H9 (cell line): ENCODE measurements around the gene HSD17B3. TPM values are rescaled to one million over a fixed set of nuclear protein-coding genes. Genes with fewer than 3 reads are reported as not detected.

Source experiments
- DNase-seq: peaks from one replicate; pipeline ENCODE4 v3.0.0-alpha.2; 2017
- H2AFZ ChIP-seq: one replicate; pipeline ENCODE4 v1.6.1; 2013; ENCODE audit warnings: mild to moderate bottlenecking, low read length, control low read depth, moderate library complexity
- H2AK5ac ChIP-seq: 2 replicates; pipeline ENCODE4 v1.6.1; 2013; ENCODE audit warnings: low read length, control low read depth, mixed read lengths; ENCODE audit not compliant: insufficient read length
- H2BK120ac ChIP-seq: one replicate; pipeline ENCODE4 v1.6.1; 2013; ENCODE audit warnings: low read depth, mild to moderate bottlenecking, low read length, control low read depth, inconsistent platforms; ENCODE audit not compliant: poor library complexity, severe bottlenecking
- H2BK12ac ChIP-seq: 2 replicates; pipeline ENCODE4 v1.6.1; 2013; ENCODE audit warnings: low read length, control low read depth, mixed read lengths, low read depth; ENCODE audit not compliant: insufficient read length
- H2BK15ac ChIP-seq: 2 replicates; pipeline ENCODE4 v1.6.1; 2013; ENCODE audit warnings: low read depth, low read length, control low read depth
- H2BK20ac ChIP-seq: one replicate; pipeline ENCODE4 v1.6.1; 2013; ENCODE audit warnings: low read depth, mild to moderate bottlenecking, low read length, control low read depth, inconsistent platforms; ENCODE audit not compliant: poor library complexity, severe bottlenecking
- H2BK5ac ChIP-seq: 2 replicates; pipeline ENCODE4 v1.6.1; 2013; ENCODE audit warnings: low read length, control low read depth, mixed read lengths; ENCODE audit not compliant: insufficient read length
- H3K14ac ChIP-seq: 2 replicates; pipeline ENCODE4 v1.6.1; 2013; ENCODE audit warnings: low read length, control low read depth; ENCODE audit not compliant: insufficient read depth
- H3K18ac ChIP-seq: 2 replicates; pipeline ENCODE4 v1.6.1; 2013; ENCODE audit warnings: low read depth, mild to moderate bottlenecking, mixed read lengths, low read length, control low read depth; ENCODE audit not compliant: insufficient read length
- H3K23ac ChIP-seq: 2 replicates; pipeline ENCODE4 v1.6.1; 2013; ENCODE audit warnings: low read length, control low read depth, mixed read lengths, low read depth; ENCODE audit not compliant: insufficient read length
- H3K23me2 ChIP-seq: 2 replicates; pipeline ENCODE4 v1.6.1; 2013; ENCODE audit warnings: low read depth, mild to moderate bottlenecking, mixed read lengths, low read length, control low read depth; ENCODE audit not compliant: insufficient read length, poor library complexity, severe bottlenecking
- H3K27ac ChIP-seq: 2 replicates; pipeline ENCODE4 v1.5.1; 2013; ENCODE audit warnings: low read length, control low read depth, mixed read lengths, low read depth; ENCODE audit not compliant: insufficient read length
- H3K27me3 ChIP-seq: 2 replicates; pipeline ENCODE4 v1.6.1; 2013; ENCODE audit warnings: low read length, control low read depth, inconsistent platforms; ENCODE audit not compliant: insufficient read depth
- H3K4ac ChIP-seq: 2 replicates; pipeline ENCODE4 v1.6.1; 2013; ENCODE audit warnings: low read depth, mild to moderate bottlenecking, control low read depth, inconsistent platforms, low read length, moderate library complexity
- H3K4me1 ChIP-seq: 2 replicates; pipeline ENCODE4 v1.6.1; 2013; ENCODE audit warnings: low read length, control low read depth, inconsistent platforms; ENCODE audit not compliant: insufficient read depth
- H3K4me2 ChIP-seq: 2 replicates; pipeline ENCODE4 v1.6.1; 2013; ENCODE audit warnings: low read length, control low read depth, mixed read lengths; ENCODE audit not compliant: insufficient read length, insufficient read depth
- H3K56ac ChIP-seq: 2 replicates; pipeline ENCODE4 v1.6.1; 2013; ENCODE audit warnings: low read depth, mild to moderate bottlenecking, mixed read lengths, low read length, control low read depth; ENCODE audit not compliant: insufficient read length
- H3K79me1 ChIP-seq: 2 replicates; pipeline ENCODE4 v1.6.1; 2013; ENCODE audit warnings: low read depth, mild to moderate bottlenecking, moderate library complexity, low read length, control low read depth, inconsistent platforms; ENCODE audit not compliant: insufficient read depth, poor library complexity, severe bottlenecking
- H3K79me2 ChIP-seq: 2 replicates; pipeline ENCODE4 v1.6.1; 2013; ENCODE audit warnings: low read length, control low read depth, inconsistent platforms; ENCODE audit not compliant: insufficient read depth
- H3K9ac ChIP-seq: 2 replicates; pipeline ENCODE4 v1.6.1; 2013; ENCODE audit warnings: low read length, control low read depth, mixed read lengths; ENCODE audit not compliant: insufficient read length; ENCODE audit errors: extremely low read depth
- H3K9me3 ChIP-seq: one replicate; pipeline ENCODE4 v1.6.1; 2013; ENCODE audit warnings: low read depth, low read length, inconsistent platforms; ENCODE audit not compliant: control insufficient read depth
- H3T11ph ChIP-seq: one replicate; pipeline ENCODE4 v1.6.1; 2013; ENCODE audit warnings: mild to moderate bottlenecking, low read length, control low read depth, inconsistent platforms
- H4K20me1 ChIP-seq: one replicate; pipeline ENCODE4 v1.6.1; 2013; ENCODE audit not compliant: control insufficient read depth, insufficient read length, insufficient read depth
- H4K5ac ChIP-seq: 2 replicates; pipeline ENCODE4 v1.6.1; 2013; ENCODE audit warnings: low read depth, mild to moderate bottlenecking, mixed read lengths, low read length, control low read depth; ENCODE audit not compliant: insufficient read length
- H4K8ac ChIP-seq: replicated peaks from 2 replicates; pipeline ENCODE4 v1.6.1; 2013; ENCODE audit warnings: low read length, control low read depth, mixed read lengths, low read depth; ENCODE audit not compliant: insufficient read length
- H4K91ac ChIP-seq: 2 replicates; pipeline ENCODE4 v1.6.1; 2013; ENCODE audit warnings: low read depth, mild to moderate bottlenecking, moderate library complexity, mixed read lengths, low read length, control low read depth; ENCODE audit not compliant: insufficient read length
- H3K27ac Mint-ChIP-seq, 3 experiments: 2 replicates in 2 of 3; 3 replicates in 1 of 3; pipeline ENCODE4 v1.8.0; 2020 to 2021; ENCODE audit warnings: mixed read lengths in 3 of 3, mild to moderate bottlenecking in 1 of 3, moderate library complexity in 1 of 3
- H3K27me3 Mint-ChIP-seq: 2 replicates; pipeline ENCODE4 v1.8.0; 2021; ENCODE audit warnings: low read depth, mild to moderate bottlenecking, moderate library complexity, mixed read lengths
- H3K36me3 Mint-ChIP-seq, 3 experiments: 2 replicates in 2 of 3; 3 replicates in 1 of 3; pipeline ENCODE4 v1.8.0; 2020 to 2021; ENCODE audit warnings: low read depth in 3 of 3, mixed read lengths in 3 of 3; ENCODE audit not compliant: insufficient read depth in 1 of 3
- H3K4me1 Mint-ChIP-seq, 2 experiments: 2 replicates each; pipeline ENCODE4 v1.8.0; 2020; ENCODE audit warnings: mixed read lengths in 2 of 2
- H3K4me3 Mint-ChIP-seq, 2 experiments: 2 replicates in 1 of 2; 3 replicates in 1 of 2; pipeline ENCODE4 v1.8.0; 2020 to 2021; ENCODE audit warnings: mild to moderate bottlenecking in 2 of 2, mixed read lengths in 2 of 2, moderate library complexity in 1 of 2
- H3K9me3 Mint-ChIP-seq, 2 experiments: 2 replicates in 1 of 2; 3 replicates in 1 of 2; pipeline ENCODE4 v1.8.0; 2020; ENCODE audit warnings: mild to moderate bottlenecking in 2 of 2, mixed read lengths in 2 of 2, moderate library complexity in 1 of 2
- WGBS: extraction: QIAGEN DNeasy Blood & Tissue Kit; methylation state at CpG from one replicate; pipeline ENCODE4 v1.1.7; 2013; ENCODE audit warnings: missing lambda C conversion rate, low lambda C conversion rate, mixed read lengths; ENCODE audit not compliant: insufficient read length; ENCODE audit errors: extremely low coverage; 5-methylcytosine and 5-hydroxymethylcytosine counted together
- total RNA-seq: library from RNA; stranded (reverse); gene quantifications from 2 replicates; pipeline ENCODE4 v1.2.1, GENCODE V29; 2021
- TF ChIP-seq, protein P1 (sequence below): fragments of 200-600 bp; sonication (generic); conservative IDR thresholded peaks from 3 replicates; pipeline ENCODE4 v1.8.0; 2021; ENCODE audit warnings: antibody characterized with exemption, mild to moderate bottlenecking

Gene HSD17B3
- total RNA-seq, 1 experiment from 2014 or later, result not detected

DNA sequence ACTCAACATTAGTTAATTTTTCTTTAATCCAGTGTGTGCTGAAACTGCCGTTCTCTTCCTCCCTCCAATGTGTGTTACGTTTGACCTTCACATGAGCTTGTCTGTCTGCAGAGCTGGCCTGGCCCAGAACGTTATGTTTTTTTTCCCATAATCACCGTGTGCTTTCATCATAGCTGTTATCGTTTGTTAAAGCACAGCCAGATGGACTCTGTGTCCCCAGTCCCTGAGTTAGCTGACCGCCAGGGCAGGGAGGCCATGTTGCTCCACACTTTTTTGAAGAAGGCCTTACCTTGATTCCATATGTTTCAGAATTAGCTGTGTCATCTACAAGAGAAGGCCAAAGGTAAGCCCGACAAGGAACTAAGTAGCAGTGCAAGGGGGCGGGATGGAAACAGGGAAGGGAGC is 55.7 kb downstream of the HSD17B3 start:
- H3K4ac ChIP-seq, result no peak overlapping the region
- H3K9me3 Mint-ChIP-seq, result no peaks in the 10 kb centered on the region; a peak in 1 of 5 replicates
- H2AFZ ChIP-seq, result no peak overlapping the region
- H3K4me3 Mint-ChIP-seq, result no peak overlapping the region
- peaks cover 0 to 3% of the 10 kb centered on the region in 2 experiments; a peak in 1 of 4 replicates for H3K4me1 Mint-ChIP-seq
- H2BK15ac ChIP-seq, result no peak overlapping the region
- no peak overlapping the region for H3K27ac Mint-ChIP-seq
- no peak overlapping the region for H3T11ph ChIP-seq
- no peak overlapping the region for H3K14ac ChIP-seq
- no peak overlapping the region for H2BK5ac ChIP-seq
- H3K9me3 ChIP-seq, result no peaks in the 10 kb centered on the region
- no peaks in the 10 kb centered on the region for H3K23me2 ChIP-seq
- H3K27me3 Mint-ChIP-seq, result peaks cover 1% of the 10 kb centered on the region
- no peaks in the 10 kb centered on the region for H4K20me1 ChIP-seq
- no peak overlapping the region for H2BK12ac ChIP-seq
- no CpG with 5 or more reads among the region's 8 CpGs for WGBS
- no peak overlapping the region for H3K56ac ChIP-seq
- H3K27me3 ChIP-seq, result no peaks in the 10 kb centered on the region
- no peak overlapping the region for H3K4me2 ChIP-seq
- no peaks in the 10 kb centered on the region for H3K36me3 Mint-ChIP-seq
- DNase-seq, result no peak
- no peak overlapping the region for H3K27ac ChIP-seq
- H3K23ac ChIP-seq, result no peak overlapping the region
- TF ChIP-seq, protein P1, sequence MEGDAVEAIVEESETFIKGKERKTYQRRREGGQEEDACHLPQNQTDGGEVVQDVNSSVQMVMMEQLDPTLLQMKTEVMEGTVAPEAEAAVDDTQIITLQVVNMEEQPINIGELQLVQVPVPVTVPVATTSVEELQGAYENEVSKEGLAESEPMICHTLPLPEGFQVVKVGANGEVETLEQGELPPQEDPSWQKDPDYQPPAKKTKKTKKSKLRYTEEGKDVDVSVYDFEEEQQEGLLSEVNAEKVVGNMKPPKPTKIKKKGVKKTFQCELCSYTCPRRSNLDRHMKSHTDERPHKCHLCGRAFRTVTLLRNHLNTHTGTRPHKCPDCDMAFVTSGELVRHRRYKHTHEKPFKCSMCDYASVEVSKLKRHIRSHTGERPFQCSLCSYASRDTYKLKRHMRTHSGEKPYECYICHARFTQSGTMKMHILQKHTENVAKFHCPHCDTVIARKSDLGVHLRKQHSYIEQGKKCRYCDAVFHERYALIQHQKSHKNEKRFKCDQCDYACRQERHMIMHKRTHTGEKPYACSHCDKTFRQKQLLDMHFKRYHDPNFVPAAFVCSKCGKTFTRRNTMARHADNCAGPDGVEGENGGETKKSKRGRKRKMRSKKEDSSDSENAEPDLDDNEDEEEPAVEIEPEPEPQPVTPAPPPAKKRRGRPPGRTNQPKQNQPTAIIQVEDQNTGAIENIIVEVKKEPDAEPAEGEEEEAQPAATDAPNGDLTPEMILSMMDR, result no peak
- H2AK5ac ChIP-seq, result no peak overlapping the region
- H2BK20ac ChIP-seq, result no peak overlapping the region
- H4K8ac ChIP-seq, result no peak overlapping the region
- H3K9ac ChIP-seq, result no peak overlapping the region
- H3K79me1 ChIP-seq, result no peaks in the 10 kb centered on the region
- no peak overlapping the region for H4K91ac ChIP-seq
- no peaks in the 10 kb centered on the region for H3K4me1 ChIP-seq
- no peaks in the 10 kb centered on the region for H3K79me2 ChIP-seq
- no peak overlapping the region for H4K5ac ChIP-seq
- no peak overlapping the region for H2BK120ac ChIP-seq
- H3K18ac ChIP-seq, result no peak overlapping the region
